Activated T-helper 17 cell treated with anti-CD3 and anti-CD28 coated beads, Interleukin-2, amount 50 U/mL, for 72 hours (primary cell): ENCODE measurements around the gene IFFO2. TPM values are rescaled to one million over a fixed set of nuclear protein-coding genes. Genes with fewer than 3 reads are reported as not detected.

Experiments
- ATAC-seq: fragments of 150-1000 bp; cut with Tn5 transposase; replicated peaks from 2 replicates; pipeline ENCODE4 v1.10.0; 2021; ENCODE audit warnings: mild to moderate bottlenecking, moderate library complexity
- H3K27ac Mint-ChIP-seq: one replicate; pipeline ENCODE4 v1.8.0; 2022; ENCODE audit warnings: mixed read lengths
- H3K27me3 Mint-ChIP-seq: one replicate; pipeline ENCODE4 v1.8.0; 2022; ENCODE audit warnings: mixed read lengths
- H3K36me3 Mint-ChIP-seq: one replicate; pipeline ENCODE4 v1.8.0; 2022; ENCODE audit warnings: low read depth, mild to moderate bottlenecking, mixed read lengths
- H3K4me1 Mint-ChIP-seq: one replicate; pipeline ENCODE4 v1.8.0; 2022; ENCODE audit warnings: mixed read lengths
- H3K4me3 Mint-ChIP-seq: one replicate; pipeline ENCODE4 v1.8.0; 2022; ENCODE audit warnings: mild to moderate bottlenecking, mixed read lengths
- H3K9me3 Mint-ChIP-seq: one replicate; pipeline ENCODE4 v1.8.0; 2022; ENCODE audit warnings: mixed read lengths
- total RNA-seq, 2 donors: library from RNA; stranded (reverse); gene quantifications; one replicate each; pipeline ENCODE4 v1.2.3, GENCODE V29; 2022

IFFO2 gene
- total RNA-seq, 2 donors from 2014 or later = 17.0 to 38.2 TPM

GRCh38 chr1:18856435-18856834 is 100.0 kb downstream of the IFFO2 start:
- no peaks in the 10 kb centered on the region for H3K9me3 Mint-ChIP-seq
- H3K36me3 Mint-ChIP-seq = no peaks in the 10 kb centered on the region
- no peak overlapping the region for H3K27ac Mint-ChIP-seq
- H3K4me3 Mint-ChIP-seq = no peak overlapping the region
- peaks cover 10% of the 10 kb centered on the region for H3K27me3 Mint-ChIP-seq
- ATAC-seq = no peak
- peaks cover 5% of the 10 kb centered on the region for H3K4me1 Mint-ChIP-seq

GRCh38 chr1:18855573-18855972 is 100.9 kb downstream of the IFFO2 start:
- Mint-ChIP-seq H3K4me1 (peaks cover 5% of the 10 kb centered on the region), H3K27me3 (peaks cover 10% of the 10 kb centered on the region), H3K27ac (no peak overlapping the region), H3K36me3 (no peaks in the 10 kb centered on the region), H3K4me3 (no peak overlapping the region), H3K9me3 (no peaks in the 10 kb centered on the region)
- ATAC-seq = no peak

DNA sequence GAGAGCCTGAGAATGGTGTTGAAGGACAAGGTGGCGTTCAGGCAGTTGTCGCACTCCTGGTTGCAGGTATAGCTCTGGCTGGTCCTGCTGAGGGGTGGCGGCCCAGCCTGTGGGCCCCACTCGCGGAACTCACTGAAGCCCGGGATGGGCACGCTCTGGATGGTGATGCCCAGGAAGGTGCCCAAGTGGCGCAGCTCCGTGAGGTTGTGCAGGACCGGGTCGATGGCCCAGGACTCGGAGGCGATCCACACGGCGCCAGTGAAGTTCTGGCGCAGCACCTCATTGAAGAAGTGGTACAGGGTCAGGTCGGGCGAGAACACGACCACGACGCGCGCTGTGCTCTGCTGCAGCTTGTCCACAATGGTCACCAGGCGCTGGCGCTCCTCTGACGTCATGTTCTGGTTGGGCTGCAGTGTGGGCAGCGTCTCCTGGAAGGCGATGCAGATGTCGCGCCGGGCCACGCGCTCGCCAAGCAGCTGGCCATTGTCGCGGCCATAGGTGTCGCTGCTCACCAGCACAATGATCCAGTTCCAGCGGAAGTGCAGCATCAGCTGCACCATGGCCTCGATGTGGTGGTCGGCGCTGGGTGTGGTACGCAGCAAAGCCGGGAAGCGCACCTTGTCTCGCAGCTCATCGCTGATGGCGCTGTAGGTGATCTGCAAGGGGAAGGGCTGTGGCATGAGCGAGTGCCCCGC is 102.0 kb downstream of the IFFO2 start:
- peaks cover 5% of the 10 kb centered on the region for H3K4me1 Mint-ChIP-seq
- ATAC-seq = no peak
- no peak overlapping the region for H3K27ac Mint-ChIP-seq
- H3K27me3 Mint-ChIP-seq = peaks cover 10% of the 10 kb centered on the region
- no peaks in the 10 kb centered on the region for H3K9me3 Mint-ChIP-seq
- no peak overlapping the region for H3K4me3 Mint-ChIP-seq
- no peaks in the 10 kb centered on the region for H3K36me3 Mint-ChIP-seq

Other genes starting within 250 kb of the IFFO2 start
- not detected for gene TAS1R2, start 97.0 kb downstream of the IFFO2 start, total RNA-seq
- gene ALDH4A1, start 54.1 kb downstream of the IFFO2 start, total RNA-seq = 1 to 10 TPM; 3.5 to 4.8 TPM